Adrenal gland (tissue), 5 donors: ENCODE measurements around the gene TOR4A.

Experiments
- CTCF ChIP-seq, 6 experiments: fragments of 450-650 bp in 4 of 6; fragments of 200-600 bp in 2 of 6; sonication (generic) in 1 of 6; IDR thresholded peaks; 1 replicate in 5 of 6; 2 replicates in 1 of 6; pipeline versions ENCODE4 v1.5.1 to v1.8.0; 2016 to 2021; ENCODE audit warnings: antibody characterized with exemption in 6 of 6, mild to moderate bottlenecking in 2 of 6, moderate library complexity in 1 of 6
- POLR2A ChIP-seq, 2 donors: fragments of 450-650 bp; IDR thresholded peaks; one replicate each; pipeline ENCODE4 v1.6.1; 2017; ENCODE audit warnings: antibody characterized with exemption in 2 of 2, mild to moderate bottlenecking in 2 of 2, moderate library complexity in 1 of 2
- donor health status: DM: no; HTN: no; CAD: no.

DNA sequence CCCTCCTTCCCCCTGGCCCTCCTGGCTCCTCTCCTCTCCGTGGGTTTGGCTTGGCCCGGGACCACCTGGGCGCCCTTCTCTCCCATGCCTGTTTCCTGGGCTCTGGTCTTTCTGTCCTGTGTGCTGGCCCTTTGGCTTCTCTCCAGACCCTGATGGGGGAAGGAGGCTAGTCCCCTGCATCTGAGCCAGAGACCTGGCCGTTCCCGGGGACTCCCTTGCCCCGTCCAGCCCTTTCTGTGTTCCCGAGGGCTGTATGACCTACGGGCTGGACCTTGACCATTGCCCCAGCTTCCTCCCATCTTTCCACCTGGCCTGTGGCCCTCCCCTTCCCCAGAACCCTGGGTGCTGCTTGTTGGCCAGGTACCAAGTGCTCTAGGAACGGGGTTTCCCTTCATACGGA, 14.0 kb upstream of the TOR4A start:
- no peak for TF ChIP-seq CTCF (IDR thresholded peaks at IDR 0.05)
- no peak for TF ChIP-seq POLR2A (IDR thresholded peaks at IDR 0.05)
